ENCODE measurements around the gene PARVG. TPM values are rescaled to one million over a fixed set of nuclear protein-coding genes. Genes with fewer than 3 reads are reported as not detected.

Gene PARVG
- total and polyA plus RNA-seq, 2 donors (not counting 3 experiments of a cell fraction or from before 2014, with no cell fraction given) = 0.82 TPM; not detected in 1

DNA sequence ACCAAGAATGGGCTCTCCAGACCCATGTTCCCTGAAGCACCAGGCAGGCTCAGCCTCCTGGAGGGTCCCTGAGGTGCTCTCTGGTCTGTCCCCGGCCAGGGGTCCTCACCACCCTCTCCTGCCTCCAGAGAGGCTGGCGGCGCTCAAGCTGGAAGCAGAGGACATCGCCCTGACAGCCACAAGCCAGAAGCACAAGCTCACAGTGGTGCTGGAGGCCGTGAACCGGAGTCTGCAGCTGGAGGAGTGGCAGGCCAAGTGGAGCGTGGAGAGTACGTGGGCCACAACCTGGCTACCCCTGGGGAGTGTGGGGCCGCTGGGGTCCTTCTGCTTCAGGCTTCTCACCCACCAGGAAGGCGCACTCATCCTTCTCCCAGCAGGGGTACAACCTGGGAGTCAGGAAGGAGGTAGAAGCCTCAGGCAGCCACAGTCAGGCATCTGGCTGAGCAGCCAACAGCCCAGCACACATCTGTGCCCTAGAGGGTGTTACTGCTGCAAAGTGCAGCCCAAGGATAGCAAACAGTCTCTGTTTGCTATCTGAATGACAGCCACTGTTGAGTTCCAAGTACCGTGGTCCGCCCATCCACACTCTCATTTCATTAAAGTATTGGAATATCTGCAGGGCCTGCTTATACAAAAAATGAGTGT lies 8.4 kb downstream of the PARVG start:
- FAIRE-seq (no peak), DNase-seq (ENCODE audit: low read depth, low spot score) (no peak)
- CTCF ChIA-PET = no interaction called here
- POLR2A ChIA-PET = no interaction called here
- H2AFZ ChIP-seq (ENCODE audit: low read depth, low read length) = no peak overlapping the region
- no peaks in the 10 kb centered on the region for H4K20me1 ChIP-seq (replicated peaks; ENCODE audit: control insufficient read depth, extremely low read depth, insufficient read depth, low read length)
- no peak overlapping the region for H3K9ac ChIP-seq (replicated peaks; ENCODE audit: extremely low read depth, insufficient read depth, low read length)
- no peak for TF ChIP-seq EZH2 (IDR thresholded peaks at IDR 0.05; ENCODE audit: borderline replicate concordance, low read depth, low read length, severe bottlenecking)
- no peak for TF ChIP-seq FOS (IDR thresholded peaks at IDR 0.05; ENCODE audit: borderline replicate concordance, insufficient read depth, low read length)
- TF ChIP-seq, protein P1, sequence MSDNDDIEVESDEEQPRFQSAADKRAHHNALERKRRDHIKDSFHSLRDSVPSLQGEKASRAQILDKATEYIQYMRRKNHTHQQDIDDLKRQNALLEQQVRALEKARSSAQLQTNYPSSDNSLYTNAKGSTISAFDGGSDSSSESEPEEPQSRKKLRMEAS (IDR thresholded peaks at IDR 0.05; ENCODE audit: insufficient read depth, insufficient read length) = no peak
- no peaks in the 10 kb centered on the region for H3K27me3 ChIP-seq (ENCODE audit: control insufficient read depth in 2 of 2, insufficient read depth in 2 of 2, low read length in 2 of 2)
- no TSS peak for BruUV-seq (replicated peaks)
- no peaks in the 10 kb centered on the region for H3K9me1 ChIP-seq (replicated peaks; ENCODE audit: control insufficient read depth, extremely low read depth, insufficient read depth, low read length)
- no peaks in the 10 kb centered on the region for H3K36me3 ChIP-seq (ENCODE audit: control insufficient read depth in 2 of 2, extremely low read depth in 1 of 2, insufficient read depth in 2 of 2, low read length in 2 of 2)
- H3K9me3 ChIP-seq (replicated peaks; ENCODE audit: control insufficient read depth, insufficient read depth, low read length) = no peaks in the 10 kb centered on the region
- no peak overlapping the region for H3K27ac ChIP-seq (ENCODE audit: insufficient read depth, low read depth, low read length)
- H3K4me1 ChIP-seq (ENCODE audit: control insufficient read depth, extremely low read depth, insufficient read depth, low read length) = no peaks in the 10 kb centered on the region
- no peak overlapping the region for H3K4me2 ChIP-seq (ENCODE audit: insufficient read depth, low read length)
- H3K79me2 ChIP-seq (ENCODE audit: control insufficient read depth, insufficient read depth, low read length) = no peaks in the 10 kb centered on the region
- intact Hi-C loops (cut with micrococcal nuclease) = no loop called here
- dilution Hi-C loops (cut with MboI; ENCODE audit: extremely low pct_ligation_motif_present, low sequenced_read_pairs) = no loop called here
- H3K4me3 ChIP-seq (replicated peaks in 1 of 3; ENCODE audit: insufficient read depth in 1 of 3, low read depth in 1 of 3, low read length in 3 of 3) = no peak overlapping the region

DNA sequence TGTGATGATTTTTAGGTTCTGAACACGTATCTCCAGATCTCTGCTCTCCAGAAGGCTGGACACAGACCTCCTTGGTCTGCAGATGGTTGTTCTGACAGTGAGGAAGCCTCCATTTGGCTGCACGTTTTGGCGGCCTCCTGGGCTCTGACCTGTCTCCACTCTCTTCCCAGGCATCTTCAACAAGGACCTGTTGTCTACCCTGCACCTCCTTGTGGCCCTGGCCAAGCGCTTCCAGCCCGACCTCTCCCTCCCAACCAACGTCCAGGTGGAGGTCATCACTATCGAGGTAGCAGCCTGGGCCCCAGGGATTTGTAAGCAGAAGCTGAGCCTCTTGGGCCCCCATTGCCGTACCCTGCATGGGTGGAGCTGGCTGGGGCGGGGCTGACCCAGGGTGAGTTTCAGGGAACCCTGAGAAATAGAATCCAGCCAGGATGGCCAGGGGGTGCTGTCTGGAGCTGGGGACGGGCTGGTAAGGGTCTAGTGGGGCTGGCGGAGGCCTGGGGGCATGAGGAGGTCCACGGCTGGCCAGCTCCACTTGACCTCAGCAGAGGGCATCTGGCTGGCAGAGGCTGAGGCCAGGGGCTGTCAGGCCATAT lies 9.8 kb downstream of the PARVG start:
- Histone ChIP-seq H3K9me1 (replicated peaks; ENCODE audit: control insufficient read depth, extremely low read depth, insufficient read depth, low read length) (no peaks in the 10 kb centered on the region), H3K4me1 (ENCODE audit: control insufficient read depth, extremely low read depth, insufficient read depth, low read length) (no peaks in the 10 kb centered on the region), H3K36me3 (ENCODE audit: control insufficient read depth in 2 of 2, extremely low read depth in 1 of 2, insufficient read depth in 2 of 2, low read length in 2 of 2) (no peaks in the 10 kb centered on the region), H3K9me3 (replicated peaks; ENCODE audit: control insufficient read depth, insufficient read depth, low read length) (no peaks in the 10 kb centered on the region), H3K27ac (ENCODE audit: insufficient read depth, low read depth, low read length) (no peak overlapping the region), H3K4me2 (ENCODE audit: insufficient read depth, low read length) (no peak overlapping the region), H3K79me2 (ENCODE audit: control insufficient read depth, insufficient read depth, low read length) (no peaks in the 10 kb centered on the region), H3K27me3 (ENCODE audit: control insufficient read depth in 2 of 2, insufficient read depth in 2 of 2, low read length in 2 of 2) (no peaks in the 10 kb centered on the region), H3K4me3 (replicated peaks in 1 of 3; ENCODE audit: insufficient read depth in 1 of 3, low read depth in 1 of 3, low read length in 3 of 3) (no peak overlapping the region), H3K9ac (replicated peaks; ENCODE audit: extremely low read depth, insufficient read depth, low read length) (no peak overlapping the region), H4K20me1 (replicated peaks; ENCODE audit: control insufficient read depth, extremely low read depth, insufficient read depth, low read length) (no peaks in the 10 kb centered on the region), H2AFZ (ENCODE audit: low read depth, low read length) (no peak overlapping the region)
- DNase-seq (ENCODE audit: low read depth, low spot score) (no peak), FAIRE-seq (no peak)
- intact Hi-C loops (cut with micrococcal nuclease) = no loop called here
- dilution Hi-C loops (cut with MboI; ENCODE audit: extremely low pct_ligation_motif_present, low sequenced_read_pairs) = no loop called here
- TF ChIP-seq POLR2A (IDR thresholded peaks at IDR 0.05; ENCODE audit: low read depth, low read length) = no peak
- TF ChIP-seq FOS (IDR thresholded peaks at IDR 0.05; ENCODE audit: borderline replicate concordance, insufficient read depth, low read length) = no peak
- TF ChIP-seq, protein P1 (IDR thresholded peaks at IDR 0.05; ENCODE audit: insufficient read depth, insufficient read length) = no peak
- TF ChIP-seq JUN (IDR thresholded peaks at IDR 0.05; ENCODE audit: borderline replicate concordance, insufficient read depth, insufficient read length, low read depth) = no peak
- no peak for TF ChIP-seq GATA2 (IDR thresholded peaks at IDR 0.05; ENCODE audit: insufficient read depth, insufficient read length, low read depth, low read length)
- TF ChIP-seq MYC (IDR thresholded peaks at IDR 0.05; ENCODE audit: low read depth, low read length) = no peak
- no peak for TF ChIP-seq EZH2 (IDR thresholded peaks at IDR 0.05; ENCODE audit: borderline replicate concordance, low read depth, low read length, severe bottlenecking)
- no peak for TF ChIP-seq POLR2AphosphoS5 (IDR thresholded peaks at IDR 0.05; ENCODE audit: insufficient read depth, low read depth, low read length)
- TF ChIP-seq, protein P2, sequence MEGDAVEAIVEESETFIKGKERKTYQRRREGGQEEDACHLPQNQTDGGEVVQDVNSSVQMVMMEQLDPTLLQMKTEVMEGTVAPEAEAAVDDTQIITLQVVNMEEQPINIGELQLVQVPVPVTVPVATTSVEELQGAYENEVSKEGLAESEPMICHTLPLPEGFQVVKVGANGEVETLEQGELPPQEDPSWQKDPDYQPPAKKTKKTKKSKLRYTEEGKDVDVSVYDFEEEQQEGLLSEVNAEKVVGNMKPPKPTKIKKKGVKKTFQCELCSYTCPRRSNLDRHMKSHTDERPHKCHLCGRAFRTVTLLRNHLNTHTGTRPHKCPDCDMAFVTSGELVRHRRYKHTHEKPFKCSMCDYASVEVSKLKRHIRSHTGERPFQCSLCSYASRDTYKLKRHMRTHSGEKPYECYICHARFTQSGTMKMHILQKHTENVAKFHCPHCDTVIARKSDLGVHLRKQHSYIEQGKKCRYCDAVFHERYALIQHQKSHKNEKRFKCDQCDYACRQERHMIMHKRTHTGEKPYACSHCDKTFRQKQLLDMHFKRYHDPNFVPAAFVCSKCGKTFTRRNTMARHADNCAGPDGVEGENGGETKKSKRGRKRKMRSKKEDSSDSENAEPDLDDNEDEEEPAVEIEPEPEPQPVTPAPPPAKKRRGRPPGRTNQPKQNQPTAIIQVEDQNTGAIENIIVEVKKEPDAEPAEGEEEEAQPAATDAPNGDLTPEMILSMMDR (IDR thresholded peaks at IDR 0.05; ENCODE audit: extremely low read depth in 1 of 2, insufficient read depth in 1 of 2, low read depth in 1 of 2, low read length in 2 of 2) = no peak
- POLR2A ChIA-PET = no interaction called here
- CTCF ChIA-PET = no interaction called here
- no TSS peak for BruUV-seq (replicated peaks)

All from endothelial cell of umbilical vein (primary cell).